ENCODE results near the gene FFAR4.

The FFAR4 gene

DNA sequence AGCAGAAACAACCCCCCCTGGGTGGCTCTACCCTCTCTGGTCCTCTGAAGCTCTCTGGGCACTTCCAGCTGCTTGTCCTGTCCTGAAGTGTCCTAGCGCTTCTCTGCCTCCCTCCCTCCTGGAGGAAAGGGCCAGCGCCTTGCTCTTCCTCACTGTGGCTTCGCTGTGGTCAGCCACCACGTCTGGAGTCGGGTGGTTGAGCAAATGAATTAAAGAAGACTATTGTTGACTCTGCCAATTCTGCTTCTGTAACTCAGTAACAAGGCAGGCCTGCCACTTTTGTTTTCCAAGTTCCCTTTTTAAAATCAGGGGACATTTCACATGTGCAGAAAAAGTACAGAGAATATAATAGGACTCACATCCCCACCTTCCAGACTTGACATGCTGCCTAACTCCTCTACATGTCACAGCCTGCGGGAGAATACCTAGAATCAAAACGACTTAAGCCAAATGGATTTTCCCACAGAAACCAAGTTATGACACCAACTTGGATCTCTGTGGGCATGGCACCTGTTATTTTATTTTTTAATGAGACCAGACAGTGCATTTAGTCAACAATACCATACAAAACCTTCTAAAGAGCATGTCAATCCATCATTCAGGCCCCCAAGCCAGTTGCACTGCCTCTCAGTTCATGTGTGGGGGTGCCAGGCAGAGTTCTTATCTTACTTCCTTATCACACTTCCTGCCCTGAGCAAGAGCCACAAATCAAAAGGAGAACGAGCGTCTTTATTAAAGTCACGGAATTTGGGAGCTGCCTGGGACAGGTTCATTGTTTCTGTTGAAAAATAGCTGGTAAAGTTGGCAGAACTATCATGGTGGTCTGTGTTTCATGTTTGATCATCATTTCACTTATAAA lies 6.8 kb downstream of the FFAR4 start:
- DNase-seq = peak in 1 of 2 donors; percentile 1

DNA sequence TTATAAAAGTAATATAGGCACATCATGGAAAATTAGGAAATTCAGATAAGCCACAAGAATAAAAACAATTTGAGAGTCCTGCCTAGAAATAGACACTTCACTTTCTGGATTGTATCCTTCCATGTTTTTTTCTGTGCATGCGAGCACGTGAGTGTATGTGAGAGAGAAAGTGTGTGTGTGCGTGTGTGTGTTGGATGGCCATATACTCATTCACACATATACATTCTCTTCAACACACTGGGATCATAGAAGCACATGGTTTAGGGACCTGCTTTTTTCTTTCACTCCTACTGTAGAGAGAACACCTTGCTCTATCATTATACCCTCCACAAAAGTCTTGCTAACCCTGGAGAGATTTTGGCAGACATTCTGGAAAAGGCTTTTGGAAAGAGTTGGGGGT lies 7.5 kb downstream of the FFAR4 start:
- DNase-seq = no peak

DNA sequence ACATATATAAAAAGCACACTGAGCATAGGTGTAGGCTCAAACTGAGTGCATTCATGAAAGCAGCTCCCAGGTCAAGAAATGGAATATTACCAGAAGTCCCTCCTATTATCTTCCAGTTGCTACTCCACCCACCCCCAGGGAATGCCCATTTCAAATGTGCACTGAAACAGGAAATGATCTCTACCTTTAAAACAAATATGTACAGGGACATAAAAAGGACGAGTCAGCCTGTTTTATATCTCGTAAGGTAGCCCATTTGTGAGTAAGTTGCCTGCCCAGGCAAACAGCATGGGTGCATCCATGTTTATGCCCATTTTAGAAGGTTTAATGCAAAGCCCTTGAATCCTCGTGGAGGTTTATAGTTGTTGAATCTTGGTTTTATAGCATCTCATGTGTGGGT lies 10.4 kb downstream of the FFAR4 start:
- DNase-seq = no peak

GRCh38 chr10:93577565-93577964 lies 11.1 kb downstream of the FFAR4 start:
- DNase-seq = no peak

DNA sequence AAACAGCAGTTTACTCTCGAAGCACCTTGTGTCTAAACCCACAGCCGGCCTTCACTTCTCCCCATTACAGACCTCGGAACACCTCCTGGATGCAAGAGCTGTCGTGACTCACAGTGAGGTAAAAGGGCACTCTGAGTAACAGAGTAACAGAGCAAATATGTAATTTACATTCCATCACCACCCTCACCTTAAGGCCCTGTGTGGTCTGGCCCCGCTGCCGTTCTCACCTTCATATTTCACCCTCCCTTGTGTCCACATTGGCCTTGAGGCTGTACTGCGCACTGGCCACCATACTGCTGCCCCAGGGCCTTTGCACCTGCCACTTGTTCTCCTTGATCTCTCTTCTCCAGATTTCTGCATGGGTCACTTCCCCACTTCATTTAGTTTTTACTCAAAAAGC lies 12.6 kb downstream of the FFAR4 start:
- no peak for DNase-seq

DNA sequence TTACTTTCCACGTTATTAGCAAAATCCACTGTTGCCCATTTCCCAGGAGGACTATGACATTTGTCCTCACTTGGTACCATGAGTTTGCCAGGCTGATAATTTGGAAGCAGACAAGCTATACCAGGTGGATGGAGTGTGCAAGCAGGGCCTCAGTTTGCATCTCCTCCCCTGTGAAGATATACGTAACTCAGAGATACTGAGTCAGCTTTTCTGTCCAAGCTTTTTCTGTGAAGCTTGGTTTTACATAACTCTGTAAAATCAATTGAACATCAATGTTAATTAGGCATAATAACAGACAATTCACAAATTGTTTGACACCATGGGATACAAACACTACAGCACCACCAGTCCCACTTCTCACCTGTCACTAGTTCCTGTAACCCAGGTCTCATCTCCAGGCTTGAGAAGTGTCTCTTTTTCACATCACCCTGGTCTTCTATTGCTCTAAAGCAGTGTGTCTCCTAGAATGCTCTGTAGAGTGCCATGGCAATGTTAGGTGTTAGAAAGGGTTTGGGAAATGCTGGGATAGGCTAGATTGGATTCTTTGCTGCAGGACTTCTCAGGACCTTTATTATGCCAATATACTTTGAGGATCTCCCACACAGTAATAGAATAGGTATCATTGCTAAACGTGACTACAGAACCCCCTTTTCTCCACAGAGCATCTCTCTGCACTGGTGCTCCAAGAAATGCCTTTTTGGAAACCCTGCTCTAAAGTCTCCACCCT lies 13.7 kb downstream of the FFAR4 start:
- no peak for DNase-seq

- no peak for DNase-seq
Observed at GRCh38 chr10:93580828-93581227, 14.4 kb downstream of the FFAR4 start.

- no peak for DNase-seq
Observed at GRCh38 chr10:93584445-93584844, 18.0 kb downstream of the FFAR4 start.

GRCh38 chr10:93589648-93590562 lies 23.4 kb downstream of the FFAR4 start:
- DNase-seq = no peak

GRCh38 chr10:93590638-93591037 lies 24.2 kb downstream of the FFAR4 start:
- no peak for DNase-seq

DNA sequence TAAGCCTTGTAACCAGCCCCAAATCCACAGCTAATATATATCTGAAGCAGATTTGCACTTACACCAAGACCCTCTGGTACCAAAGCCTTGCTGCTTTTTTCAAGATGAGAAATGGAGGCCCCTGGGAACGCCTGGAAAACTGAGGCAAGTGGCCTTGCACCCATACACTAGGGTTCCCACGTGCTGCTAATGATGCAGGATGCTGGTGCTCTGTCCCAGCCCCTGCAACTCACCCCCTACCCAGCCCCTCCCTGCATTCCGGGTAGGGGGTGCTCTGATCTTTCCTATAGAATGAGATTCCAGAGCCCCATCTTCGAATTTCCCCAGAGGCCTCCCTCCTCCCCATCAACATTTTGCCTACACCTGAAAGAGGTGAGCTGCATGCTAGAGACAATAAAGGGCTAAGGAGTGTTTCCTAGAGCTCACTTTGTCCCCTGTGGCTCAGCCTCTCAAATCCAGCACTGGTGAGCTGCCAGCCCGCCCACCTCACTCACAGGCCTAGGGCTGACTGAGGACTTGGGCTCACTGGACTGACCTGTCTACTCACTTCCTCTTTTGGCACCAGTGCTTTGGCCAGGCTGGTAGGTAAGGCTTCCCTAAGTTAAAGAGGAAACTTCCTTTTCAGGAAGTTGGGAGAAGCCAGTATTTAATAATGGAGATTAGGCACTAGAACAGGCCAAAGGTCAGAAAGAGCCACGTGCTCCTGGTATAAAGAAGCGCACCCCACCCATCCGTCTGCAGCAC lies 24.8 kb downstream of the FFAR4 start:
- no peak for DNase-seq

- no peak for DNase-seq
Observed at GRCh38 chr10:93593254-93593653, 26.8 kb downstream of the FFAR4 start.

DNA sequence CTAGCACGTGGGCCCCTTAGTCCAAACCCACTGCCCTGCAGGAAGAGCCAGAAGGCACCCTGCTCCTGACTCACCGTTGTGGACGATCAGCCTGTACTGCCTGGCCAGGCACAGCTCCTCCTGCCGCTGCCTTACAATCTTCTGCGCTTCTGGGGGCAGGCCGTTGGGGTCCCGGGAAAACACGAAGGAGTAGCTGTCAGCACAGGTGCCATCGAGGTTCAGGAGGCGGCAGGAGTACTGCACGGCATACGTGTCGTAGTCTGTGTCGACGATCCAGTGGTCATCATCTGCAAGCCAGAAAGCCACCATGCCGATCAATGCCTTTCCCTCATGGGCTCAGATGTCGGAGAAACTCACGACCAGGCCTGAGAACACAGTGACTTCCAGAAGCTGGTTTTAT lies 27.3 kb downstream of the FFAR4 start:
- no peak for DNase-seq

GRCh38 chr10:93594518-93594917 lies 28.1 kb downstream of the FFAR4 start:
- DNase-seq = no peak

DNA sequence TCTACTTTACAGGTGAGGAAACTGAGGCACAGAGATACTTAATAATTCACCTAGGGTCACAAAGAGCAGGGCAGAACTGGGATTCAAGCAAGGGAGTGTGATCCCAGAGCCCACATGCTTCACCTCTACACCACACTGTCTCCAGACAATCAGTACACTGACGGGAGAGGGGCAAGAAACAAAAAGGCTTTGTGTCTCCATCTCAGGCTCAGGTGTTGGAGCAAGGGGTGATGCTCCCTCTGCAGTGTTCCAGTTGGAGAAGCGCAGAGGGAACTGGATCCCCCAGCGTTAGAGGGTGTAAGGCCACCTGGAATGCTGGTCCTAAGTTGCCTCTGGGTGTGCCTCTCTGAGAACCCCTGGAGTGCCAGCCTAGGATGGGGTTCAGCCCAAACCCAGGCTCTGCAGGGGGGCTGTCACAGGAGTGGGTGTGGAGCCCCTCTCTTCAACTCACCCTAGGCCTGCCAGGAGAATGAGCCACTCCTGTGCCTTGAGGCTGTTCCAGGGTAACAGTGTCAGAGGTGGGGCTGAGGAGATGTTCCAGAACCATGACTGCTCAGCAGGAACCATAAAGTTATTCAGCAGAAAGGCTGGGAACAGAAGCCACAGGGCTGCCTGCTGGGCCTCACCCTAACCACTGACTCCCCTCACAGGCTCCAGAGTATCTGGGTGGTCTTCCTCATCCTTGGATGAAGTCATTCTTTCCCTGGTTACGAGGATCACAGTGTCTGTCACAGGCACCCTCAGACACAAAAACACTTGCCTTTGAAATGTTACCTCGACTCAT lies 29.1 kb downstream of the FFAR4 start:
- no peak for DNase-seq

GRCh38 chr10:93596539-93596938 lies 30.1 kb downstream of the FFAR4 start:
- no peak for DNase-seq

- no peak for DNase-seq
Observed at GRCh38 chr10:93597075-93597599, 30.7 kb downstream of the FFAR4 start.

GRCh38 chr10:93598157-93598556 lies 31.7 kb downstream of the FFAR4 start:
- DNase-seq = no peak

- DNase-seq = no peak
Observed at GRCh38 chr10:93599335-93599734, 32.9 kb downstream of the FFAR4 start.

GRCh38 chr10:93599778-93600177 lies 33.3 kb downstream of the FFAR4 start:
- no peak for DNase-seq

DNA sequence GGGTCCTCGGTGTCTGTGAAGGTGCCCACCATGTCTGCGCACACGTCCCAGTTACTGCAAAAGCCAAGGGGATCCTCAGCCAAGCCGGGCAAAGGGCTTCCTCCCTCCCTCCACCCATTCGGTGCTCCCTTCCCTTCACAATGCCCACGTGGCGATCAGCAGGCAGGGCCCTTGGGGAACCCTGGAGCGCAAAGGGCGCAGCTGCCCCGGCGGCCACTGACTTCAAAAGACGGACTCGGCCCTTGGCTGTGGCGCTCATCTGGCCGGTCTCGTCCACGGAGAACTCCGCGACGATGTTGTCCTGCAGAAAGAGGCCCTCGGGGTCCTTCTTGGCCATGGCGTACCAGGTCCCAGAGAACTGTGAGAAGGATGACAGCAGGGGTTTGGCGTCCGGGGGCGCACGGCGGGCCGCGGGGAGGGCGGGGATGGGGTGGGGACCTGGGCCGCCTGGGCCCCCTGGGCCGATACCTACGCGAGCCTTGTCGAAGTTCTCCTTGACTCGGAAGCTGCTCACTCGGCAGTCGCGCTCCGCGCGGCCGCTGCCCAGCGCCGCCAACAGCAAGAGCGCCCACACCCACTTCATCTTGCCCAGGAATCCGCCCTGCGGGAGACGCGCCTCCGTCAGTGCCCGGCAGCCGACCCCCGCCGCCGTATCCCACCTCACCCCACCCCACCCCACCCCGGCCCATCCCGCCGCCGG lies 34.1 kb downstream of the FFAR4 start:
- DNase-seq = no peak
